Right lobe of liver (tissue), 4 donors: Measurements from ENCODE around the gene HPN.

Experiments
- POLR2A ChIP-seq: fragments of 450-650 bp; IDR thresholded peaks from one replicate; pipeline ENCODE4 v1.6.1; 2017; ENCODE audit warnings: antibody characterized with exemption, mild to moderate bottlenecking
- TF ChIP-seq, protein P1 (sequence below), 4 donors: fragments of 200-600 bp in 3 of 4; fragments of 450-650 bp in 1 of 4; IDR thresholded peaks; one replicate each; pipeline versions ENCODE4 v1.5.1 to v1.8.0; 2016 to 2022; ENCODE audit warnings: antibody characterized with exemption in 4 of 4, mild to moderate bottlenecking in 2 of 4
- donor health status: DM: no; HTN: no; CAD: no.
- donor health status: DM: no; HTN: no; CAD: no.
- donor health status: DM: no; HTN: yes; CAD: no.

DNA sequence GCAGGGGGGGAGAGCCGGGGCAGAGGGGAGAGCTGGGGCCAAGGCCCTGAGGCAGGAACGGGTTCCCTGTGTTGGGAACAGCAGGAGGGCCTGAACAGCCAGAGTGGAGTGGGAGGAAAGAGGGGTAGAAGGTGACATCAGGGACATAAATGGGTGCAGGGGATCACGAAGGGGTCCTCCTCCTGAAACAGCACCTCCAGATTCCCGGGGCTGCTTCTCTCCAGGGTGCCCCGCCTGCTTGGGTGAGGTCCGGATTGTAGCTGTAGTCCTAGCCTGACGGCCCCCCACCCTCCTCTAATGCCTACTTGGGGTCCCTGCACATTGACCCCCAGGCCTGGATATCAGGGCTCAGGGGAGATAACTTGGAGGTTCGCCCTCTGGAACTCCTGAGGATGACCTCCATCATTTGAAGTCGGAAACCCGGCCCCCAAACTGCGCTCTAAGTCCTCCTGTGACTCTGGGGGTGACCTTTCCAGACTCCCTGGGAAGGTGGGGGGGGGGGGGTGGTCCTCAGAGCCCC is 11.7 kb upstream of the HPN start:
- TF ChIP-seq, protein P1, sequence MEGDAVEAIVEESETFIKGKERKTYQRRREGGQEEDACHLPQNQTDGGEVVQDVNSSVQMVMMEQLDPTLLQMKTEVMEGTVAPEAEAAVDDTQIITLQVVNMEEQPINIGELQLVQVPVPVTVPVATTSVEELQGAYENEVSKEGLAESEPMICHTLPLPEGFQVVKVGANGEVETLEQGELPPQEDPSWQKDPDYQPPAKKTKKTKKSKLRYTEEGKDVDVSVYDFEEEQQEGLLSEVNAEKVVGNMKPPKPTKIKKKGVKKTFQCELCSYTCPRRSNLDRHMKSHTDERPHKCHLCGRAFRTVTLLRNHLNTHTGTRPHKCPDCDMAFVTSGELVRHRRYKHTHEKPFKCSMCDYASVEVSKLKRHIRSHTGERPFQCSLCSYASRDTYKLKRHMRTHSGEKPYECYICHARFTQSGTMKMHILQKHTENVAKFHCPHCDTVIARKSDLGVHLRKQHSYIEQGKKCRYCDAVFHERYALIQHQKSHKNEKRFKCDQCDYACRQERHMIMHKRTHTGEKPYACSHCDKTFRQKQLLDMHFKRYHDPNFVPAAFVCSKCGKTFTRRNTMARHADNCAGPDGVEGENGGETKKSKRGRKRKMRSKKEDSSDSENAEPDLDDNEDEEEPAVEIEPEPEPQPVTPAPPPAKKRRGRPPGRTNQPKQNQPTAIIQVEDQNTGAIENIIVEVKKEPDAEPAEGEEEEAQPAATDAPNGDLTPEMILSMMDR (IDR thresholded peaks at IDR 0.05): no peak
- no peak for TF ChIP-seq POLR2A
